GM21381 (cell line): ENCODE results near the gene FGFR1OP2.
"Not testable (repeated sequence)": the region's sequence is repeated elsewhere in the genome, so short reads cannot be mapped to it uniquely, and the experiment has no call there.

Experiments used
- ATAC-seq: cut with Tn5 transposase; IDR thresholded peaks from one replicate; pipeline ENCODE4 v1.9.1; 2021; ENCODE audit warnings: mild to moderate bottlenecking, moderate library complexity; ENCODE audit not compliant: unreplicated experiment

The FGFR1OP2 gene

GRCh38 chr12:26940516-26941214 is 2.4 kb downstream of the FGFR1OP2 start:
- no peak for ATAC-seq

DNA sequence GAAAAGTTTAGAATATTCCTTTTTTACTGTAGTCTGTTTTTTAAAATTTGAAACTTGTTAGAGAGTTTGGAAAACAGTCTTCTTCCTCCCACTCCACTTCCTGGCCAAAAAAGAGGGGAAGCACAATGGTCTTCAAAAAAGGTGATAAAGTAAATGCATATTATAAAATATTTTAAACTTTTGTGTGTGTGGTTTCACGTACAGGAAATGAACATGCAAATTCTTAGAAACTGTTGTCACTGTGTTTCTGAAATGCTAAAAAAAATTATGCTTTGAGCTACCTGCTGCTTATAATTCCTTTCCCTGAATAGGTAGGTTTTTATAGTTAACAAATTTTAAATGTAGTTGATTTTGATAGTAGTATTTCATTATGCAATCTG is 2.9 kb downstream of the FGFR1OP2 start:
- no peak for ATAC-seq

DNA sequence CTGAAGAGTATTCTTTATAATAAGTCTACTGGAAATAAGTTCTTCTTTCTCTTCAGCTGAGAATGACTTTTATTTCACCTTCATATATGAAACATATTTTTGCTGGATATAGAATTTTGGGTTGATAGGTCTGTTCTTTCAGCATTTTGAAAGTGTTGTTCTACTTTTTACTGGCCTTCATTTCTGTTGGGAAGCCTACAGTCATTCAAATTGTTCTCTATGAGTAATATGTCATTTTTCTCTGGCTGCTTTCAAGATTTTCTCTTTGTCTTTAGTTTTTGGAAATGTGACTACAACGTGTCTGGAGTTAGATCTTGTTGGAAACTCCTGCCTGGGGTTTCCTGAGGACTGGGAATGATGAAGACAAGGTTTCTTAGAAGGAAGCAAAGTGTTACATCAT is 10.0 kb downstream of the FGFR1OP2 start:
- no peak for ATAC-seq

DNA sequence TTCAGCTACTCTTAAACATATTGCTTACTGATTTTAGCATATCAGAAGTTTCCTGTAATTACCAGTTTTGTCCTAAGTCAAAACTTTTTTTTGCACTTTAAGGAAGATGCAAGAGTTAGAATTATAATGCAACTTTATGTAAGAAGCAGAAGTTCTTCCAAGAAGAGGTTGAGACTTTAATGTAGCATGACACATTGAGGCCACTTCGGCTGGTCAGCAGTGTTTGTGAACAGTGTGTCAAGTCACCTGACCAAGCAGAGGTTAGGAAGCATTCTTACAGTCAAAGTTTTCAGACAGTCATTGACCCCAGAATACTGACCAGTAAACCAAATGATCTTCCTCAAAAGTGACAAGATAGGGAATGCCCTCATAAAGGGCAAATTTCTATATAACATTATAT is 15.2 kb downstream of the FGFR1OP2 start:
- no peak for ATAC-seq

DNA sequence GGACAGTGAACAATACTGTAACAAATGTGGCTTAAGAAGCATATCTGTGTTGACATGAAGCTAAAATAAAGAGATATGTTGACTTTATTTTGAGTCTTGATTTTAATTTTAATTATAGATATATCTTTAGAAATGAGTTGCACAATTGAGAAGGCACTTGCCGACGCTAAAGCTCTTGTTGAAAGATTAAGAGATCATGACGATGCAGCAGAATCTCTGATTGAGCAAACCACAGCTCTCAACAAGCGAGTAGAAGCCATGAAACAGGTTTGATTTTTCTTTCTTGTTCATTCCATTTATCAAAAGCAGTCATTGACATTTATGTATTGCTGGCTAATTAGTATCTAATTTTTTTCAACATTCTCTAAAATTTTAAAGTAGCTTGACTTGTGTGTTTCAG is 15.8 kb downstream of the FGFR1OP2 start:
- ATAC-seq, result no peak

DNA sequence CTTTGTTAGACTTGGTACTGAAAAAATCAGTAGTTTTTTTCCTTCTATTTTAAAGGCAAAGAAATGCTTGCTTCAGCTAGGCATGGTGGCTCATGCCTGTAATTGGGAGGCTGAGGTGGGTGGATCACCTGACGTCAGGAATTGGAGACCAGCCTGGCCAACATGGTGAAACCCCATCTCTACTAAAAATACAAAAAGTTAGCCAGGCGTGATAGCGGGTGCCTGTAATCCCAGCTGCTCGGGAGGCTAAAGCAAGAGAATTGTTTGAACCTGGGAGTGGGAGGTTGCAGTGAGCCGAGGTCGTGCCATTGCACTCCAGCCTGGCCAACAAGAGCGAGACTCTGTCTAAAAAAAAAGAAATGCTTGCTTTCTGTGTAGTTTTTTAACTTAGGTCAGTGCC is 23.1 kb downstream of the FGFR1OP2 start:
- not testable (repeated sequence) for ATAC-seq

DNA sequence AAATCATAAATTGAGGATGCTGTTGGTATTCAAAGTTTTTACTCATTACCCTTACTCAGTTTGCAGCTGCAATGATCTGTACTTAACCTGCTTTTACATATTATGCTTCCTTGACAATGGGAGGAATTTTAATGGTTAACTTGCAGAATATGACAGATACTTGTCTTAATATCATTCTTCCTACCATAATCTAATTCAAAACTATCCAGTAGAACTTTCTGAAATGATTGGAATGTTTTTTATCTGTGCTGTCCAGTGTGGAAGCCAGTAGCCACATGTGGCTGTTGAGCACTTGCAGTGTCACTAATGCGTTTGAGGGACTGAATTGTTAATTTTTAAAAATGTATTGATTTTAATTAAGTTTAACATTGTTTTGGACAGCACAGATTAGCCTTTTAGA is 23.5 kb downstream of the FGFR1OP2 start:
- no peak for ATAC-seq

DNA sequence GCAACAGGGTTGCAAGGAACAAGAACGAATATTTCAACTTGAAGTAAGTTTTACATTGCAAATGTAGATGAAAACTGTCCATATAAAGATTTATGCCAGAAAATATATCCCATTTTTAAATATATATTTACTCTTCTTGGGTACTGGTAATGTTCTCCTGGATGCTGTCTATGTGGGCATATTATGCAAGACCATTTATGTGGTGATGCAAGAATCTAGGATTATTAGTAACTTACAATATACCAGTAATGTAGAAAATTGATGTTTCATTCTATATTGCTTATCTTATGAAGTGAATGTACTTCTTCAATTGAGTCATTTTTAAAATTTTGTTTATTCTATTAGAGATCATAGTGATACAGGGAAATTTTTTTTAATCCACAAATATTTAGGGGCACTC is 25.1 kb downstream of the FGFR1OP2 start:
- no peak for ATAC-seq

- ATAC-seq, result no peak
Observed at GRCh38 chr12:26966842-26967241, 28.6 kb downstream of the FGFR1OP2 start.

DNA sequence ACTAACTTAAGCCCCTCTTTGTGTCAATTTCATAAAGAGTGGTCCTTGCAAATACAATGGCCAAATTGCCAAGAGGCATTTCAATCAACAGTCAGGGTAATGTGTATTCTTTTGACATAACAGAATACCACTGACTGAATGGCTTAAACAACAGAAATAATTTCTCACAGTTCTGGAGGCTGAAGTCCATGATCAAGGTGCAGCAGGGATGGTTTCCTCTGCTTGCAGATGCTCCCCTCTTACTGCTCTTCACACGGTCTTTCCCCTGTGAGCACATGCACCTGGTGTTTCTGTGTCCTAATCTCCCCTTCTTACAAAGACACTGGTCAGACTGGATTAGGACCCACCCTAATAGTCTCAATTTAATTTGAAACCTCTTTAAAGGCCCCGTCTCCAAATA is 31.9 kb downstream of the FGFR1OP2 start:
- ATAC-seq, result no peak

GRCh38 chr12:26971963-26972362 is 33.7 kb downstream of the FGFR1OP2 start:
- ATAC-seq, result peak; percentile 90

DNA sequence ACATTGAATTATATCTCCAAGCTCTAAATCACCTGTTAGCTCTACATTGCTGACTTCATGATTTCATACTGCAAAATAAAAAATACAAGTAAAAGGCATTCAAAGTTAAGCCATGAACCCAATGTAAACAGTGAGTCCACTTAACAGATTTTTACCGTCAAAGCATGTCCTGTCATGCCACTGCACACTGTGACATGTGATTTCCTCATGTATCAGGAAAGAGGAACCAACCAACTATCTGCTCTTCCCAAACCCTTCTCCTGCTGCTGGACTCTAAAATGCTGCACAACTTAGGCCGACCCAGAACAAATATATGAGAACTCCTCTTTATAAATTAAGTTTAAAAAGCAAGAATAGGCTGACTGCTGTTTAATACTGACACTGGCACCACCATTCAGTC is 38.4 kb downstream of the FGFR1OP2 start:
- no peak for ATAC-seq

DNA sequence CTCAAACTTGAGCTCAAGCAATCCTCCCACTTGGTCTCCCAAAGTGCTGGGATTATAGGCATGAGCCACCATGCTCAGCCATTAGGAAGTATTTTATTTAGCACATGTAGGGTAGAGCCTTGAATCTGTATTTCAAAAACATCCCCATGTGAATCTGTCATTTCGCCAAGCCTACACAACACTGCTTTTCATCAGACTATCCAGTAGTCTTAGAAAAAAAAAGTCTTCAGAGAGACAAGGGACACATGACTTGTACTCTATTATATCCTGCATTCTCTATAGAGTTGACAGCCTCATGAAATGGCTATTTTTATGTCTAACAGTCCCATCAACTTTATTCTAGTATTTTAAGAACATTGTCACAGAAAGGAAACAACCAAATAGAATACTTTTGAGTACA is 40.5 kb downstream of the FGFR1OP2 start:
- no peak for ATAC-seq

- ATAC-seq, result no peak
Observed at GRCh38 chr12:26979733-26980132, 41.5 kb downstream of the FGFR1OP2 start.

DNA sequence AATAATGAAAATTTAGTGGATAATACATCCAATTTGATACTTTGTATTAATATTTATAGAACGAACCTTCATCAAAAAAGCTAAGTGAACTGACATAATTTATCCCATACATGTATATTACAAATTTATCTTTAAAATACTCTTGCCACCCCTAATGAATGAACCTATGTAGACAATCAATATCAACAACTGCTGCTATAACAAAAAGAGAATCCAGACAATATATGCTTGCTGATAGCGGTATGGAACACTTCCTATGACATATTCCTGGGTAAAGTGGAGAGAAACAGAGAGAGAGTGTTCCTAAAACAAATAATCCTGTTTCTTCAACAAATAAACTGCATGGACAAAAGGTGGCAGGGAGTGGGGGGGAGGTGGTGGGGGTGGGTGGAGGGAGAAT is 44.6 kb downstream of the FGFR1OP2 start:
- no peak for ATAC-seq

DNA sequence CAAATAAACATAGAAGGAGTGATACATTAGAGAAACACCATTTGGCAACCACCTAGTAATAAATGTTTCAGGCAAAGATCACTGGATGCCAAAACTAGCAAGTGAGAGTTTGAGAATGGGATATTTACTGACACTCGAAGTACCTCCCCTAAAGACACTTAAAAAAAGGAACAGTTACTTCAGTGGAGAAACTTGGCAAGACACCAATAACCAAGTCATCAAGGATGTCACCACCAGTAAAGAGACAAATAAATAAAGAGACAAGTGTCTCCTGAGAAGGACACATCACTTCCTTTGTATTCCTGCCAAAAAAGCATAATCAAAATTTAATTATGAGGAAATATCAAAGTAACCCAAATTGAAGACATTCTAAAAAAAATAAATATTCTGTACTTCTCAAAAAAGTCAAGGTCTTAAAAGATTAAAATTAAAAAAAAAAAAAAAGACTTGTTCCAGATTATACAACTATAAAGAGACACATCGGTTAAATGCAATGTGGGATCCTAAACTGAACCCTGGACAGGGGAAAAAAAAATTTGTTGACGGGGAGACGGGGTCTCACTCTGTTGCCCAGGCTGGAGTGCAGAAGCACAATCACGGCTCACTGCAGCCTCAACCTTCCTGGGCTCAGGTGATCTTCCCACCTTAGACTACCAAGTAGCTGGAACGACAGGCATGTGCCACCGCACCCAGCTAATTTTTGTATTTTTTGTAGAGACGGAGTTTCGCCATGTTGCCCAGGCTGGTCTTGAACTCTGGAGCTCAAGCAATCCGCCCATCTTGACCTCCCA is 49.6 kb downstream of the FGFR1OP2 start:
- ATAC-seq, result no peak

DNA sequence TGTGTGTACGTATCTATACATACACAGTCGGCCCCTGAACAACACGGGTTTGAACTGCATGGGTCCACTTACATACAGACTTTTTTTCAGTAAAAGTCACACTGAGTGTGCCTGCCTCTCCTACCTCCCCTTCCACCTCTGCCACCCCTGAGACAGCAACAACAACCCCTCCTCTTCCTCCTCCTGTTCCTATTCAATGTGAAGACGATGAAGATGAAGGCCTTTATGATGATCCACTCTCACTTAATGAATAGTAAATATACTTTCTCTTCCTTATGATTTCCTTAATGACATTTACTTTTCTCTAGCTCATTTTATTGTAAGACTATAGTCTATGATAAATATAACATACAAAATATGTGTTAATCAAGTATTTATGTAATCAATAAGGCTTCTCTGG is 50.4 kb downstream of the FGFR1OP2 start:
- no peak for ATAC-seq

DNA sequence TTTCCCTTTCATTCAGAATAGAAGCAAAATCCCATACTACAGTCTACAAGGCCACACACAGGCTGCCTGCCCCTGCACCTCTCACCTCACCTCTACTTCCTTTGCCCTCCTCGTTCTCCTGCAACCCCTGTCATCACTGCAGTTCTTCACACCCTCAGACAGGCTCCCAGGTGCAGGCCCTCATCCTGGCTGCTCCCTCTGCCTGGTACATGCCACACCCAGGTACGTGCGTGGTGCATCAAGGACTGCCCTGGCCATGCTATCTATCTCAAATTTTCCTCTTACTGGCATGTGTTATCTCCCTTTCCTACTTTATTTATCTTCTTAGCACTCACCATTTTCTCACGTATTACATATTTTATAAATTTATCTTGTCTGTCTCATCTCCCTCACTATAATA is 51.6 kb downstream of the FGFR1OP2 start:
- no peak for ATAC-seq

DNA sequence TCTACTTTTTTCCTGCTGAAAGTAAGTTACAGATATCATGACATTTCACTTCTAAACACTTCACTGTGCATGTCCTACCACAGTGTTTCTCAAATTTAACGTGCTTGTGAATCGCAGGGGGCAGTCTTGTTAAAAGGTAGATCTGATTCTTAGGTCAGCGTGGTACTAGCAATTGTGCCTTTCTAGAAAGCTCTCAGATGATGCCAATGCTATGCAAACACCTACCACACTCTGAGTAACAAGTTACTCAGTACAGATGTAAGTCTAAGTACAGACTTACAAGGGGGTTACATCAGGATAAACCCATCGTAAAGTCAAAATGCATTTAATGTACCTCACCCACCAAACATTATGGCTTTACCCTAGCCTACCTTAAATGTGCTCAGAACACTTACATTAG is 53.6 kb downstream of the FGFR1OP2 start:
- ATAC-seq, result no peak

- ATAC-seq, result no peak
Observed at GRCh38 chr12:26994109-26994508, 55.8 kb downstream of the FGFR1OP2 start.

DNA sequence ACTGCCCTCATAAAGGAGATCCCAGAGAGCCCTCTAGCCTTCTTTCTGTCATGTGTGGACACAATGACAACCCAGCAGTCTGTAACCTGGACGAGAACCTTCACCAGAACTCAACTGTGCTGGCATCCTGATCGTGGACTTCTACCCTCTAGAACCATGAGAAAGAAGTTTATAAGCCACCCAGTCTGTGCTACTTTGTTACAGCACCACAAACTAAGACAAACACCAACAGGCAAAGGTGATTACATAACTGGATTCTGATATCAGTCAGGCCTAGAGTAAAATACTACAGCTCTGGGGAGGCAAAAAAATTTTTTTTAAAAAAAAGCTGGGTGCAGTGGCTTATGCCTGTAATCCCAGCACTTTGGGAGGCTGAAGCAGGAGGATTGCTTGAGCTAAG is 57.4 kb downstream of the FGFR1OP2 start:
- ATAC-seq, result no peak

DNA sequence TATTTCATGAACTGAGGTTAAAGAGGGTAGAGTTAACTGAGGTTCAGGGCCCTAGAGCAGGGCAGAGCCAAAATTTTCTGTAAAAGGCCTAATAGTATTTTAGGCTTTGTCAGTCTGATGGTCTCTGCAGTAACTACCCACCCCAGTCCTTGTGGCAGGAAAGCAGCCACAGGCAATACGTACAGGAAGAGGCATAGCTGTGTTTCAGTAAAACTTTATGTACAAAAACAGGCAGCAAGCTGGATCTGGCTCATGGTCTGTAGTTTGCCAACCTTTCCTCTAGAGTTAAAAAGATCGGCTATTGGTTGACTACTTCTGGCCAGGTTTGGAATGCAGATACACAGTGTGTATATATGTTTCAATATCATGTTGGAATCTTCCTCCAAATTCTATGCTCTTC is 58.7 kb downstream of the FGFR1OP2 start:
- no peak for ATAC-seq

- no peak for ATAC-seq
Observed at GRCh38 chr12:27000961-27001360, 62.7 kb downstream of the FGFR1OP2 start.
